ENCODE measurements around the gene ARHGAP10. TPM values are rescaled to one million over a fixed set of nuclear protein-coding genes. Genes with fewer than 3 reads are reported as not detected.

ARHGAP10 gene
- total RNA-seq, 2 donors from 2014 or later, result 36.1 to 43.5 TPM

- peaks cover 0 to 93% of the 10 kb centered on the region in 2 donors for H3K4me1 ChIP-seq
Observed at GRCh38 chr4:147825451-147826287, 93.8 kb downstream of the ARHGAP10 start.

GRCh38 chr4:147826288-147826646, 94.4 kb downstream of the ARHGAP10 start:
- Histone ChIP-seq H3K4me1 (peaks cover 0 to 93% of the 10 kb centered on the region in 2 donors), H3K27ac (peak overlapping the region; percentile 87 to 92), H3K9me3 (no peaks in the 10 kb centered on the region), H3K36me3 (peaks cover 11% of the 10 kb centered on the region), H3K27me3 (no peaks in the 10 kb centered on the region), H3K4me3 (no peak overlapping the region)
- no peak for DNase-seq (ENCODE audit: low spot score)
- TF ChIP-seq, protein P1, sequence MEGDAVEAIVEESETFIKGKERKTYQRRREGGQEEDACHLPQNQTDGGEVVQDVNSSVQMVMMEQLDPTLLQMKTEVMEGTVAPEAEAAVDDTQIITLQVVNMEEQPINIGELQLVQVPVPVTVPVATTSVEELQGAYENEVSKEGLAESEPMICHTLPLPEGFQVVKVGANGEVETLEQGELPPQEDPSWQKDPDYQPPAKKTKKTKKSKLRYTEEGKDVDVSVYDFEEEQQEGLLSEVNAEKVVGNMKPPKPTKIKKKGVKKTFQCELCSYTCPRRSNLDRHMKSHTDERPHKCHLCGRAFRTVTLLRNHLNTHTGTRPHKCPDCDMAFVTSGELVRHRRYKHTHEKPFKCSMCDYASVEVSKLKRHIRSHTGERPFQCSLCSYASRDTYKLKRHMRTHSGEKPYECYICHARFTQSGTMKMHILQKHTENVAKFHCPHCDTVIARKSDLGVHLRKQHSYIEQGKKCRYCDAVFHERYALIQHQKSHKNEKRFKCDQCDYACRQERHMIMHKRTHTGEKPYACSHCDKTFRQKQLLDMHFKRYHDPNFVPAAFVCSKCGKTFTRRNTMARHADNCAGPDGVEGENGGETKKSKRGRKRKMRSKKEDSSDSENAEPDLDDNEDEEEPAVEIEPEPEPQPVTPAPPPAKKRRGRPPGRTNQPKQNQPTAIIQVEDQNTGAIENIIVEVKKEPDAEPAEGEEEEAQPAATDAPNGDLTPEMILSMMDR (IDR thresholded peaks at IDR 0.05), result no peak

More at GRCh38 chr4:147825451-147826287, 93.8 kb downstream of the ARHGAP10 start:
- peaks cover 11% of the 10 kb centered on the region for H3K36me3 ChIP-seq
- H3K27ac ChIP-seq, result peak overlapping the region; percentile 87 to 92
- no peak for DNase-seq (ENCODE audit: low spot score)
- H3K4me3 ChIP-seq, result no peak overlapping the region
- H3K27me3 ChIP-seq, result no peaks in the 10 kb centered on the region
- H3K9me3 ChIP-seq, result no peaks in the 10 kb centered on the region
- TF ChIP-seq, protein P1 (IDR thresholded peaks at IDR 0.05), result no peak

GRCh38 chr4:147828331-147828905, 96.5 kb downstream of the ARHGAP10 start:
- Histone ChIP-seq H3K27me3 (no peaks in the 10 kb centered on the region), H3K36me3 (peaks cover 7% of the 10 kb centered on the region), H3K9me3 (no peaks in the 10 kb centered on the region), H3K4me1 (peaks cover 0 to 82% of the 10 kb centered on the region in 2 donors), H3K4me3 (no peak overlapping the region), H3K27ac (peak overlapping the region; percentile 87 to 92)
- TF ChIP-seq, protein P1 (IDR thresholded peaks at IDR 0.05), result no peak
- no peak for DNase-seq (ENCODE audit: low spot score)

DNA sequence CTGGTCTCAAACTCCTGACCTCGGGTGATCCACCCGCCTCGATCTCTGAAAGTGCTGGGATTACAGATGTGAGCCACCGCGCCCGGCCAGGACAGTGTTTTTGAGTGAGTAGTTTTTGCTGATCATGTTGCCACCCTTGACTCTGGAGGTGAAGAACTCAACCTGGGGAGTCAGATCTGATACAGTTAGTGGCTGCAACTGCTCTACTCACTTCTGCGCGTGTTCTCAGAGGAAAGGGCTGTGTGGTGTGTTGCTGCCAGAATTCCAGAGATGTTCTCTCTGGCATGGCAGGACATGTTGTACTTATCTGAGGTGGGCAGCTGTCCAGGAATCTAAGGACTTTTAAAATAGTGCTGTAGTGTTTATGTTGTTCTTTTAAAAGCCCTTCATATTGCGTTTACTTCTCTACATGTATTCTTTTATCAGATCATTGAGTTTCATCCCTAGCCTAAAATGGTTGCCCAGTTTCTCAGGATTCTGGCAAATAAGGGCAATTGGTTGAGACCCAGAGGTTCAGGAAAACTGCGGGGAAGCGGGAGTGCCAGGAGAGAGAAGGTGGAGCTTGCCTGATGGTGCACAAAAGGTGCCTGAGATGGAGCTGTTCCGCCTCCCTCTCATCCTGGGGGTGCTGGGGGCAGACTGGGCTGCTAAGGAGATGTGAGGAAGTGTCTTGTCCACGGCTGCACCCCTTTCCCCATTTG, 97.7 kb downstream of the ARHGAP10 start:
- H3K27me3 ChIP-seq, result no peaks in the 10 kb centered on the region
- peaks cover 0 to 77% of the 10 kb centered on the region in 2 donors for H3K4me1 ChIP-seq
- H3K9me3 ChIP-seq, result no peaks in the 10 kb centered on the region
- no peak overlapping the region for H3K4me3 ChIP-seq
- H3K36me3 ChIP-seq, result no peaks in the 10 kb centered on the region
- H3K27ac ChIP-seq, result peak overlapping the region; percentile 87 to 92
- TF ChIP-seq, protein P1 (IDR thresholded peaks at IDR 0.05), result no peak
- DNase-seq (ENCODE audit: low spot score), result peak; percentile 75

DNA sequence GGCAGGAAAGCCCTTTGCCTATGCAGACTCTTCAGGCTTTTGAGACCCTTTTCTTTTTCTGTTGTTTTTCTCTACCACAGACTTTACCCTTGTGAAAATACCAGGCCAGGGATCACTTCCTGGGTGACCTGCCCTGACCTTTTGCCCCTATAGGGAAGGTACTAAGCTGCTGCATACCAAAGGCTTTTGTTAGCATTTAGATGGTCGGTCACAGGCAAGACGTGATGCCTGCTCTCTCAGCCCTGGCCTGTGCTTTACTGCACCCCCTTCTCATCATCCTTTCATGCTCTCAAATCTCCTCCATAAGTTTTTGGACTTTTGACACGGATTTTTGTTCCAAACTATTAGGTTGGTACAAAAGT, 98.2 kb downstream of the ARHGAP10 start:
- DNase-seq (ENCODE audit: low spot score), result no peak
- no peak overlapping the region for H3K4me3 ChIP-seq

More for the DNA sequence above, 98.2 kb downstream of the ARHGAP10 start:
- H3K27ac ChIP-seq, result peak overlapping the region; percentile 87 to 92
- no peaks in the 10 kb centered on the region for H3K27me3 ChIP-seq
- H3K9me3 ChIP-seq, result no peaks in the 10 kb centered on the region
- H3K4me1 ChIP-seq, result peaks cover 0 to 73% of the 10 kb centered on the region in 2 donors
- TF ChIP-seq, protein P1 (IDR thresholded peaks at IDR 0.05), result no peak
- no peaks in the 10 kb centered on the region for H3K36me3 ChIP-seq

Data from right atrium auricular region (tissue), 2 donors.